PC-3 (cell line): Measurements from ENCODE around the gene TNRC18.

Experiments
- EZH2 ChIP-seq: fragments of 300-600 bp; sonication (generic); IDR thresholded peaks from one replicate; pipeline ENCODE4 v1.6.1; 2017; ENCODE audit warnings: antibody characterized with exemption, mild to moderate bottlenecking, low read length; ENCODE audit not compliant: unreplicated experiment
- TF ChIP-seq, protein P1 (sequence below): fragments of 300-600 bp; sonication (generic); conservative IDR thresholded peaks from 2 replicates; pipeline ENCODE4 v1.5.1; 2017; ENCODE audit warnings: antibody characterized with exemption, low read depth, mild to moderate bottlenecking, low read length

DNA sequence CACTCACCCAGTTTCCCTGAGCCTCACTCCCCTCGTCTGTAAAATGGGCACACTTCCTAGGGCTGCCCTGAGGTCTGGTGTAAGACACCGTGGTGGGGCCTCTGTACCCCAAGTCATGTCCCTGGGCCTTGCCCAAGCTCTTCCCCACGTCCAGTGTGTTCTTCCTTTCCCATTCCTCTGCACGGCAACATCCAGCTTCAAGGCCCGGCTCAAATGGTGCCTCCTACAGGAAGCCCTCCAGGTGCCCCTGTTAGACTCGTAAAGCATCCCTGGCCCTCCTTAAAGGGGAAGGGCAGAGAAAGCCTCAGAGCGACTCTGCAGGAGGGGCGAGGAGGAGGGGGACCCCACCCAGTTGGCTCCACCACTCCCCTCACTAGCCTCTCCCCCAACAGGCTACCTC, 132.3 kb downstream of the TNRC18 start:
- TF ChIP-seq, protein P1, sequence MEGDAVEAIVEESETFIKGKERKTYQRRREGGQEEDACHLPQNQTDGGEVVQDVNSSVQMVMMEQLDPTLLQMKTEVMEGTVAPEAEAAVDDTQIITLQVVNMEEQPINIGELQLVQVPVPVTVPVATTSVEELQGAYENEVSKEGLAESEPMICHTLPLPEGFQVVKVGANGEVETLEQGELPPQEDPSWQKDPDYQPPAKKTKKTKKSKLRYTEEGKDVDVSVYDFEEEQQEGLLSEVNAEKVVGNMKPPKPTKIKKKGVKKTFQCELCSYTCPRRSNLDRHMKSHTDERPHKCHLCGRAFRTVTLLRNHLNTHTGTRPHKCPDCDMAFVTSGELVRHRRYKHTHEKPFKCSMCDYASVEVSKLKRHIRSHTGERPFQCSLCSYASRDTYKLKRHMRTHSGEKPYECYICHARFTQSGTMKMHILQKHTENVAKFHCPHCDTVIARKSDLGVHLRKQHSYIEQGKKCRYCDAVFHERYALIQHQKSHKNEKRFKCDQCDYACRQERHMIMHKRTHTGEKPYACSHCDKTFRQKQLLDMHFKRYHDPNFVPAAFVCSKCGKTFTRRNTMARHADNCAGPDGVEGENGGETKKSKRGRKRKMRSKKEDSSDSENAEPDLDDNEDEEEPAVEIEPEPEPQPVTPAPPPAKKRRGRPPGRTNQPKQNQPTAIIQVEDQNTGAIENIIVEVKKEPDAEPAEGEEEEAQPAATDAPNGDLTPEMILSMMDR = no peak
- TF ChIP-seq EZH2 = no peak
